ENCODE measurements around the gene AXIN1. TPM values are rescaled to one million over a fixed set of nuclear protein-coding genes. Genes with fewer than 3 reads are reported as not detected.

The AXIN1 gene
- total and polyA plus RNA-seq, 9 of the 15 experiments (the other 6 are each of a cell fraction or from before 2014, with no cell fraction given), result 0.42 to 58.0 (median 25.9) TPM

DNA sequence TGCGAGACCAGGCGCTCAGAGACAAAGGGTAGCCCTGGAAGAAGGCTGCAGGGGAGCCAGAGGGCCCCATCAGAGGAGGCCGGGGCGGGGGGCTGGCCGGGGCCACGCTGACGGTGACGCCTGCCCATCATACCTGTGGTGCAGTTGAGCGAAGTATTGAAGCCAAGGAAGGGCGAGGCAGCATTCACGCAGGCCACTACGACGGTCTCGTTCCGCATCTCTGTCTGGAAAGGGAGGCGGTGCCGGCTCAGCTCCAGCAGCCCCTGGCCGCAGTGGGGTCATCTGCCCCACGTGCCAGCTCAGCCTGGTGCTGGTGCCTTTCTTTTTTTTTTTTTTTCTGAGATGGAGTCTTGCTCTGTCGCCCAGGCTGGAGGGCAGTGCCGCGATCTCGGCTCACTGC lies 22.7 kb upstream of the AXIN1 start (continued):
- TF ChIP-seq ATF2 (CRISPR knock-in tag; IDR thresholded peaks at IDR 0.05) (no peak), HMBOX1 (IDR thresholded peaks at IDR 0.05) (no peak), HBP1 (CRISPR knock-in tag; IDR thresholded peaks at IDR 0.05) (no peak), CHAMP1 (IDR thresholded peaks at IDR 0.05) (no peak), RB1 (IDR thresholded peaks at IDR 0.05; ENCODE audit: low read depth) (no peak), SAFB (IDR thresholded peaks at IDR 0.05; ENCODE audit: borderline replicate concordance, low read depth, low read length) (no peak)
- TF ChIP-seq, protein P1, sequence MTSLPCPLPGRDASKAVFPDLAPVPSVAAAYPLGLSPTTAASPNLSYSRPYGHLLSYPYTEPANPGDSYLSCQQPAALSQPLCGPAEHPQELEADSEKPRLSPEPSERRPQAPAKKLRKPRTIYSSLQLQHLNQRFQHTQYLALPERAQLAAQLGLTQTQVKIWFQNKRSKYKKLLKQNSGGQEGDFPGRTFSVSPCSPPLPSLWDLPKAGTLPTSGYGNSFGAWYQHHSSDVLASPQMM (CRISPR knock-in tag; IDR thresholded peaks at IDR 0.05), result no peak

Data from K562 (cell line).